Liver (tissue), 3 donors: ENCODE results near the gene TRAIP.

Source experiments
- CTCF ChIP-seq: fragments of 150-350 bp; IDR thresholded peaks from 2 replicates; pipeline ENCODE4 v1.5.1; 2017; ENCODE audit warnings: improper control_type of control experiment, low read depth, low read length; ENCODE audit not compliant: missing input control
- EGR1 ChIP-seq, 2 donors: IDR thresholded peaks; 2 replicates each; pipeline ENCODE4 v1.6.1; 2016 to 2018; ENCODE audit warnings: antibody characterized with exemption in 2 of 2, low read depth in 2 of 2
- FOXA2 ChIP-seq: IDR thresholded peaks from 2 replicates; pipeline ENCODE4 v1.6.1; 2016; ENCODE audit warnings: antibody characterized with exemption
- HNF4A ChIP-seq, 2 donors: conservative IDR thresholded peaks; 2 replicates each; pipeline ENCODE4 v1.6.1; 2016; ENCODE audit warnings: antibody characterized with exemption in 2 of 2, mild to moderate bottlenecking in 2 of 2
- JUND ChIP-seq, 2 donors: IDR thresholded peaks; 2 replicates each; pipeline ENCODE4 v1.6.1; 2016; ENCODE audit warnings: antibody characterized with exemption in 2 of 2
- MAX ChIP-seq: IDR thresholded peaks from 2 replicates; pipeline ENCODE4 v1.6.1; 2016; ENCODE audit warnings: antibody characterized with exemption
- REST ChIP-seq: IDR thresholded peaks from 2 replicates; pipeline ENCODE4 v1.6.1; 2016; ENCODE audit warnings: antibody characterized with exemption, mild to moderate bottlenecking
- RXRA ChIP-seq, 2 donors: IDR thresholded peaks; 2 replicates each; pipeline ENCODE4 v1.6.1; 2017 to 2018; ENCODE audit warnings: antibody characterized with exemption in 2 of 2, mild to moderate bottlenecking in 1 of 2
- SP1 ChIP-seq: IDR thresholded peaks from 2 replicates; pipeline ENCODE4 v1.6.1; 2018; ENCODE audit warnings: antibody characterized with exemption, mild to moderate bottlenecking
- TAF1 ChIP-seq: conservative IDR thresholded peaks from 2 replicates; pipeline ENCODE4 v1.6.1; 2016; ENCODE audit warnings: antibody characterized with exemption, mild to moderate bottlenecking
- donor health status: healthy.
- donor health status: healthy.

GRCh38 chr3:49799105-49799504 lies 57.3 kb downstream of the TRAIP start:
- TF ChIP-seq CTCF, result no peak
- TF ChIP-seq EGR1 (IDR thresholded peaks at IDR 0.05; ENCODE audit: low read depth in 2 of 2), result no peak
- no peak for TF ChIP-seq MAX
- no peak for TF ChIP-seq JUND (IDR thresholded peaks at IDR 0.05)
- no peak for TF ChIP-seq REST
- no peak for TF ChIP-seq HNF4A (conservative IDR thresholded peaks at IDR 0.05)
- no peak for TF ChIP-seq SP1
- no peak for TF ChIP-seq TAF1
- TF ChIP-seq RXRA (IDR thresholded peaks at IDR 0.05), result no peak
- no peak for TF ChIP-seq FOXA2
